Aorta (tissue), 5 donors: Measurements from ENCODE around the gene MACROD2. TPM values are rescaled to one million over a fixed set of nuclear protein-coding genes. Genes with fewer than 3 reads are reported as not detected.

Source experiments
- ATAC-seq: fragments of 200-7000 bp; cut with Tn5 transposase; one replicate; pipeline ENCODE4 v1.9.1; 2022; ENCODE audit warnings: moderate library complexity; ENCODE audit not compliant: low FRiP score
- DNase-seq, 2 donors: peaks; one replicate each; pipeline ENCODE4 v3.0.0-alpha.2; 2020
- H3K27ac ChIP-seq, 2 donors: one replicate each; pipeline ENCODE4 v1.5.1; 2013; ENCODE audit warnings: low read length in 2 of 2, mild to moderate bottlenecking in 2 of 2, moderate library complexity in 2 of 2, control low read depth in 1 of 2, inconsistent platforms in 1 of 2, low read depth in 1 of 2
- H3K27me3 ChIP-seq, 2 donors: one replicate each; pipeline ENCODE4 v1.6.1; 2013; ENCODE audit warnings: control low read depth in 1 of 2, low read length in 1 of 2, mild to moderate bottlenecking in 1 of 2, moderate library complexity in 1 of 2; ENCODE audit not compliant: insufficient read depth in 2 of 2, control insufficient read depth in 1 of 2
- H3K36me3 ChIP-seq, 2 donors: one replicate each; pipeline ENCODE4 v1.6.1; 2013; ENCODE audit warnings: control low read depth in 1 of 2, low read length in 1 of 2, mild to moderate bottlenecking in 1 of 2; ENCODE audit not compliant: insufficient read depth in 2 of 2, control insufficient read depth in 1 of 2
- H3K4me1 ChIP-seq, 2 donors: one replicate each; pipeline ENCODE4 v1.6.1; 2013; ENCODE audit warnings: low read length in 2 of 2, control low read depth in 1 of 2, mild to moderate bottlenecking in 1 of 2, moderate library complexity in 1 of 2; ENCODE audit not compliant: insufficient read depth in 2 of 2, control insufficient read depth in 1 of 2
- H3K4me3 ChIP-seq, 2 donors: one replicate each; pipeline ENCODE4 v1.5.1; 2013; ENCODE audit warnings: low read length in 2 of 2, control low read depth in 1 of 2, mild to moderate bottlenecking in 1 of 2
- H3K9me3 ChIP-seq: one replicate; pipeline ENCODE4 v1.6.1; 2013; ENCODE audit warnings: mild to moderate bottlenecking, low read length; ENCODE audit not compliant: control insufficient read depth
- WGBS, 2 donors: extraction: QIAGEN DNeasy Blood & Tissue Kit; methylation state at CpG; one replicate each; pipeline ENCODE4 v1.1.7; 2013; 5-methylcytosine and 5-hydroxymethylcytosine counted together
- intact Hi-C, 2 donors: fragments of 100-400 bp; cut with DNase I; formaldehyde crosslinking; loops; one replicate each; pipeline versions ENCODE4 v1.14.2 to v1.15.0; 2022
- polyA plus RNA-seq, 2 donors: library from polyadenylated mRNA; stranded (reverse); fragments of 200-250 nt; gene quantifications; one replicate each; pipeline ENCODE4 v1.2.3, GENCODE V29; 2013
- total RNA-seq, 2 donors: library from RNA; stranded (reverse); fragmentation: NEBNext Ultra II Directional; extraction: Animal tissue kit (Norgen Biotek cat#: 25700); gene quantifications; one replicate each; pipeline ENCODE4 v1.2.1, GENCODE V29; 2021
- donor health status: healthy with polysubstance abuse.
- donor health status: Bipolar disorder and iron deficiency.
- donor health status: DM: no; HTN: no; CAD: no.
- donor health status: DM: no; HTN: no; CAD: no.
- donor health status: DM: yes; HTN: yes; CAD: no.

MACROD2 gene
- total and polyA plus RNA-seq, 4 donors: 0.90 to 11.2 (median 4.8) TPM

- no peaks in the 10 kb centered on the region for H3K36me3 ChIP-seq
- no peak overlapping the region for H3K4me3 ChIP-seq
- ATAC-seq (no peak), DNase-seq (no peak)
- H3K27me3 ChIP-seq: no peaks in the 10 kb centered on the region
- no peak overlapping the region for H3K27ac ChIP-seq
- 81 to 83% methylated on average over 4 of the region's 4 CpGs for WGBS, 2 donors
- no peaks in the 10 kb centered on the region for H3K9me3 ChIP-seq
- H3K4me1 ChIP-seq: no peaks in the 10 kb centered on the region
- intact Hi-C loops: no loop called here
Measured at GRCh38 chr20:14282140-14282539, 286.8 kb downstream of the MACROD2 start.

DNA sequence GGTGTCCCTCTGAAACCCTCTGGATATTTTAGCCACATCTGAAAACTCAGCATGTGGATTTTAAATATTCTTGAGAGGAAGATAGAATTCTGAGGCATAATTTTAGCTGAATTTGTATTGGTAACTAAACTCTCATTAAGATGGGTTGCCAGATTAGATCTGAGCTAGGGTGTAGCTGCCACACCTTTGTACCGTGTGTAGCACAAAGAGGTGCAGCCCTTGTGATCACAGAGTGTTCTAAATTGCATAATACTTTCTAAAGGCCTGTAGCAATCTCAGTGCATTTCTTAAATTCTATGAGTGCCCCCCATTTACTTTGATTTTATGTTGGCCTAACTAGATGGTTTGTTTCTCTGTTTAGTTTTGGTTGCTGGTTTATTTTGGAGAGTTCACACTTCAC lies 289.1 kb downstream of the MACROD2 start:
- intact Hi-C loops: no loop called here
- no peaks in the 10 kb centered on the region for H3K27me3 ChIP-seq
- H3K4me1 ChIP-seq: no peaks in the 10 kb centered on the region
- H3K4me3 ChIP-seq: no peak overlapping the region
- 79 to 87% methylated on average over 1 of the region's 1 CpG for WGBS, 2 donors
- H3K36me3 ChIP-seq: no peaks in the 10 kb centered on the region
- H3K27ac ChIP-seq: no peak overlapping the region
- ATAC-seq (no peak), DNase-seq (no peak)
- no peaks in the 10 kb centered on the region for H3K9me3 ChIP-seq

GRCh38 chr20:14288341-14289330 lies 293.3 kb downstream of the MACROD2 start:
- Histone ChIP-seq H3K27ac (no peak overlapping the region), H3K4me3 (no peak overlapping the region), H3K36me3 (no peaks in the 10 kb centered on the region), H3K27me3 (no peaks in the 10 kb centered on the region), H3K4me1 (no peaks in the 10 kb centered on the region), H3K9me3 (no peaks in the 10 kb centered on the region)
- WGBS, 2 donors: 76 to 84% methylated on average over 3 of the region's 3 CpGs
- intact Hi-C loops: no loop called here
- DNase-seq (no peak), ATAC-seq (no peak)

- Histone ChIP-seq H3K27me3 (no peaks in the 10 kb centered on the region), H3K9me3 (no peaks in the 10 kb centered on the region), H3K27ac (no peak overlapping the region), H3K4me3 (no peak overlapping the region), H3K36me3 (no peaks in the 10 kb centered on the region), H3K4me1 (no peaks in the 10 kb centered on the region)
- intact Hi-C loops: no loop called here
- 74 to 84% methylated on average over 1 of the region's 1 CpG for WGBS, 2 donors
- DNase-seq (no peak), ATAC-seq (no peak)
Measured at GRCh38 chr20:14291502-14291901, 296.2 kb downstream of the MACROD2 start.

DNA sequence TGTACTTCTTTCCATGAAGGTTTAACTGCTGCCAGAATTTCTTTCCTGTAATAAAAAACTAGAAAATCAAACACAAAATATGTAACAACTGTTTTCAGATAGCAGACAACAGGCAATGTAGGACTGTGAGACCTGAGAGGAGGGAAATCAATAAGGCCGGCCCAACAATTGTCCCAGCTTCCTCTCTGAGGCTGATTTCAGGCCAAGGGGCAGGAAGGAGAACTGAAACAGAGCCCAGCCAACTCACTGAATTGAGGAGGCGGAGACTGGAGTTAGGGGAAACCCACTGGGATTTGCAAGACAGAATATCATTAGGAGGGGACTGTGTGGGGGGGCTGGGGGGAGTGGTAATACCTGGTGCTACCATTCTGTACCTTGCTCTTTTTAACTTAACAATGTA lies 299.9 kb downstream of the MACROD2 start:
- Histone ChIP-seq H3K27me3 (no peaks in the 10 kb centered on the region), H3K9me3 (no peaks in the 10 kb centered on the region), H3K27ac (no peak overlapping the region), H3K36me3 (no peaks in the 10 kb centered on the region), H3K4me1 (no peaks in the 10 kb centered on the region), H3K4me3 (no peak overlapping the region)
- DNase-seq (no peak), ATAC-seq (no peak)
- 38% methylated on average over 2 of the region's 2 CpGs for WGBS, 2 donors
- intact Hi-C loops: no loop called here

DNA sequence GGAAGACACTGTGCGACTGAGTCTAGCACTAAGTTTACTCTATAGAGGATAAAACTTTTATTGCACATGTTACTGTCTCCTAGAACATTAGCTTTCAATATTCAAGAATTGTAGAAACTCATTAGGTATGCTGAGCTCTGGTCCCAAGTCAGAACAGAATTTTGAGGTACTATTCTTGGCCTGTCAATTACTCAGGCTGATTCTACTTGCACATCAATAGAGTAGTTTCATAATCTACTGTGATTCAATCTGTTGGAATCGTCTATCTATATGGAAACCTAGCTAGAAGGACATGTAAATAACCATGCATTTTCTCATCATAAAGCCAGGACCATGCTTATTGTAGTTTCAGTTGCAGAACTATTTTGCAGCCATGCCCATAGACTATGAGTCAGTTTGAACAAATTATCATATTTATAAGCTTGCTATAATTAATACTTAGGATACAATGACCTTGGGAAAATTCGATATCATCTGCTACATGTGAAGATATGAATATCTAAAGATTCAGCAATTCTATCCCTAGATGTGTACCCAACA lies 300.5 kb downstream of the MACROD2 start:
- H3K27me3 ChIP-seq: no peaks in the 10 kb centered on the region
- H3K27ac ChIP-seq: no peak overlapping the region
- ATAC-seq: no peak
- H3K9me3 ChIP-seq: no peaks in the 10 kb centered on the region
- no peak for DNase-seq
- intact Hi-C loops: no loop called here
- no peak overlapping the region for H3K4me3 ChIP-seq
- no peaks in the 10 kb centered on the region for H3K4me1 ChIP-seq
- WGBS, 2 donors: 40 to 41% methylated on average over 3 of the region's 3 CpGs
- no peaks in the 10 kb centered on the region for H3K36me3 ChIP-seq

DNA sequence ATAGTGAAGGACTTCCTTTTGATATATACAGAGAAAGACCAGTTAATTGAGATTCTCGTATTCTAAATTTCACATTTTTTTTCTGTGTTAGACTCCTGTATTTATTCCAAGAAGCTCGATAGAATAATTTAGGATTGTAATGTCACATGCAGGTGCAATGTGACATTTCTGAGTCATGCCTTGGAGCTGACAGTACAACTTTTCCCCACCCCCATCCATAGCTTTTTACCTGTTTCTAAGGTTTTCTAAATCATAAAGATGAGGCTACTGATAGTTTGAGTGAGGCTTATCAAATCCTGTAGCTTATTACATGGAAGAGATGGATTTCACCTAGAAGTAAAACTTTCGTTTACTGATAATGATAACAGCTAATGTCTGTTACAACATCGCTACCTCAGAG lies 304.5 kb downstream of the MACROD2 start:
- DNase-seq (no peak), ATAC-seq (no peak)
- no peak overlapping the region for H3K4me3 ChIP-seq
- H3K27me3 ChIP-seq: no peaks in the 10 kb centered on the region
- no peaks in the 10 kb centered on the region for H3K36me3 ChIP-seq
- 85 to 89% methylated on average over 4 of the region's 4 CpGs for WGBS, 2 donors
- H3K27ac ChIP-seq: no peak overlapping the region
- no peaks in the 10 kb centered on the region for H3K4me1 ChIP-seq
- H3K9me3 ChIP-seq: no peaks in the 10 kb centered on the region
- intact Hi-C loops: no loop called here

- WGBS, 2 donors: 71 to 74% methylated on average over 6 of the region's 6 CpGs
- no peaks in the 10 kb centered on the region for H3K4me1 ChIP-seq
Measured at GRCh38 chr20:14303106-14303505, 307.8 kb downstream of the MACROD2 start.

DNA sequence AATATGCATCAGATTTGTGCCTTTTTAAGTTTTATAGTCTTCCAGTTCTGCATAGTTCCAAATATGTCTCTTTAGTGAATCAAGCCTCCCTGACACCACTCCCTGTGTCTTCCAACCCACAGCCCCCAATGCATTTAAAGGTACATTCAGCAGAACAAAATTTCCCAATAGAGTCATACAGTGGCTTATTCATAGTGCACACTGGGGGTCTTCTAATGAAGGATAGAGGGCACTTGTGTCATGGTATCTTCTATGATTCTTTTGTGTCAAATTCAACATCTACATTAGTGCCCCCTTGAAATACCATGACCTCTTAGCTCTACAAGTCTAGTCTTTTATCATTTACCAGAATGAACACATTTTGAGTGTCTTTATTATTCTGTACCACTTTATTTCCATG lies 308.3 kb downstream of the MACROD2 start:
- intact Hi-C loops: no loop called here
- Histone ChIP-seq H3K4me1 (no peaks in the 10 kb centered on the region), H3K27me3 (no peaks in the 10 kb centered on the region), H3K4me3 (no peak overlapping the region), H3K9me3 (no peaks in the 10 kb centered on the region), H3K36me3 (no peaks in the 10 kb centered on the region), H3K27ac (no peak overlapping the region)
- ATAC-seq: no peak
- no peak for DNase-seq

More at GRCh38 chr20:14303106-14303505, 307.8 kb downstream of the MACROD2 start:
- DNase-seq: no peak
- no peak overlapping the region for H3K4me3 ChIP-seq
- ATAC-seq: no peak
- H3K27ac ChIP-seq: no peak overlapping the region
- H3K36me3 ChIP-seq: no peaks in the 10 kb centered on the region
- no peaks in the 10 kb centered on the region for H3K9me3 ChIP-seq
- intact Hi-C loops: no loop called here
- no peaks in the 10 kb centered on the region for H3K27me3 ChIP-seq
